Stimulated activated CD8-positive, alpha-beta memory T cell treated with anti-CD3 and anti-CD28 coated beads, Interleukin-7, amount 100 ng/mL, for 48 hours (primary cell): ENCODE measurements around the gene KSR1.
"Not testable (repeated sequence)": the region's sequence is repeated elsewhere in the genome, so short reads cannot be mapped to it uniquely, and the experiment has no call there.

Experiments
- DNase-seq, 2 donors: peaks; one replicate each; pipeline ENCODE4 v3.0.0-alpha.2; 2020; ENCODE audit warnings: low read depth in 1 of 2; ENCODE audit errors: extremely low read depth in 1 of 2

The KSR1 gene

DNA sequence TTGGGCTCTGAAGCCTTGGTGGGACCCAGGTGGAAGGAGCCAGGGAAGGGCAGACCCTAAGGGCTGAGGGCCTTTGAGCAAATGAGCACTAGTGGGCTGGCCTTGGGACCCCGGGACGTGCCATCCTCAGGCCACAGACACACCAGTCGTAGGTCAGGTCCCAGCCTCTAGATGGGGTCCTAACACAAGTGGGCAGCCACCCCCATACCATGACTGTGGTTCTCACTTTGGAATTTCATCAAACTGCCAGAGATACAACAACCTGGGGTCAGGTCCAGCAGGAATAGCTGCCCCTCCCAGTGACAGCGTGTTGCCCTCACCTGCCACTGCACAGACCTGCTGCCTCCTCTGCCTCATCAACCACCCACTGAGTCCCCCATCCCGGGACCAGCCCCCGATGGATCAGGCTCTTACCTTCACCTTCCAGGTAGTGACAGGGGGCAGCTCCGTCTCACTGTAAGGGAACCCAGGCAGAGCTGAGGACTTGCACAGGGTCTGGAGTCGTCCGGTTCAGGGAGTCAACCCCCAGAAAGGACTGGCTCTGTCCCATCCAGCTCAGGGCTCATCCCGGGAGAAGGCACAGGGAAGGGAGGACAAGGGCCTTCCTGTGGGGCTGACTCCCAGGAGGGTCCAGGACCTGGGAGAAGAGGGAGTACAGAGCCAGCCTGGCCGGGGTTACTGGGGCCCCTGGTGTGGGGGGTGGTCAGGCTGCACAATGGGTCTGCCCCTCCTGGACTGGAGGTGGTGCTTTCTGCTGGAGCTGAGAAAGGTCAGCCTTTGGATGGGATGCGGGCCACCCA, 214.7 kb downstream of the KSR1 start:
- DNase-seq: no peak

DNA sequence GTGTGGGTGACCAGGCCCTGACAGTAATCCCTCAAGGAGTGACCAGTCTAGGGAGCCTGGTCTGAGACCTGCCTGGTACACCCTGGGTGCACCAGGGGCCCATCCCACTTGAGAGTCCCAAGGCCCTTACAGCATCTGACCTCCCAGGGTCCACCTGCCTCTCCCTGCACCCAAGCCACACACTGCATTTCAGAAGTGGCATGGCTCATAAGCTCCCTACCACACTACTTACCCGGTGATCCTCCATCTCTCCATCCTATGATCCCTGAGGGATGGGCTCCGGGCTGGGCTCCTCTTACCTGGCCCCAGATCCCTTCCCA, 215.3 kb downstream of the KSR1 start:
- DNase-seq: no peak

DNA sequence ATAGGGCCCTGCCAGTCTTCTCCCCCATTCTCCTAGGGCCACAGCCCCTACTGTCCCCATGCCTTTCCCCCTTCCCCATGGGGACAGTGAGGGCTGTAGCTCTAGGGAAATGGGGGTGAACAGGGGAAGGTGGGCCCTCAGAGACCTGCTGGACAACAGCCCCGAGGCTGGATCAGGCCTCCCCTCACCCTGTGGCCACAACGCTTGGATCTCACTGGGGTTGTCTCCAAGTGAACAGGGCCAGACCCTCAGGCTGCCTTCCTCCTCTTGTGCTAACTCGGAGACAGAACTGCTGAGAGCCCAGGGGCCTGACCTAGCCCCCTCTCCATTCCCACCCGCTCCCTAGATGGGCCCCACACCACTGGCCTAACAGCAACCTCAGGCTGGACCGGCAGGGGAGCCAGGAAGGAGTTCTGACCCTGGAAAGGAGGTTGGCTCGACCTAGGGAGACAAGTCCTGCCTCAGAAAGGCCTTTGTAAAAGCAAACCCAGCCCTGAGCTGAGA, 215.8 kb downstream of the KSR1 start:
- not testable (repeated sequence) for DNase-seq

DNA sequence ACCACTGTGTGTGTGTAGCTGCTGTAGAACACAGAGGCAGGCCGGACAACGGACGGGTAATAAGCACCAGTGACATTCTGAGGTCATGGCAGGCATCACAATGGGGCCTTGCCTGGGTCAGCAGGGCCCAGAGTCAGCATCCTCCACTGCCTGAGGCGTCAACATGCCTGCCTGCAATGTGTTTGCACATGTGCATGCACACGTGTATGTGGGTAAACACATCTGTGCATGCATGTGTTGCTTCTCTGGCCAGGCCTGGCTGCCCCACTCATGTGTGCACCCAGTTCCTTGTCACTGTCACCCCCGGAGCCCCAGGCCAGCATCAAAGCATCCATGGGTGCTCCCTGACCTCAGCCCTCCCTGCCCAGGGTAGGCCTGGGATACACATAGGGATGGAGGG, 218.1 kb downstream of the KSR1 start:
- DNase-seq: no peak
